ENCODE data around the gene LRP1B.

Gene LRP1B

GRCh38 chr2:140639628-140640027 lies 1491.2 kb downstream of the LRP1B start:
- DNase-seq = no peak

DNA sequence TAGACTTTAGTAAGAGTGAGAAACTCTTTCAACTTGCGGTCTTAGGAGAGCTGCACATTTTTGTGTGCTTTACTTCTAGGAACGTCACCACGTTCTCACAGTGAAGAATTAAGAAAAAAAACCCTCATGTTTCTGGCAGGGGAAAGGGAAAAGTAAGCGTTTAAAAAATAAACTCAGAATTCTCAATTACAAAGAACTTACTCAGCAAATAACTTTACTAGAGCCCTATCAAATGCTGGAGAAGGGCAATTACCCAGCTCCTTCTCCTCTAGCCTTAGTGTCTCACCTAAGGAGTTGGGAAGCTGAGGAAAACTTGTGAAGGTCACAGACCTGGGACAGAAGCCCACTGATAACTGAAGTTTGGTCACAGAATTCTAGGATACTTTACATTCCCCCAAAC lies 1500.3 kb downstream of the LRP1B start:
- no peak for DNase-seq

DNA sequence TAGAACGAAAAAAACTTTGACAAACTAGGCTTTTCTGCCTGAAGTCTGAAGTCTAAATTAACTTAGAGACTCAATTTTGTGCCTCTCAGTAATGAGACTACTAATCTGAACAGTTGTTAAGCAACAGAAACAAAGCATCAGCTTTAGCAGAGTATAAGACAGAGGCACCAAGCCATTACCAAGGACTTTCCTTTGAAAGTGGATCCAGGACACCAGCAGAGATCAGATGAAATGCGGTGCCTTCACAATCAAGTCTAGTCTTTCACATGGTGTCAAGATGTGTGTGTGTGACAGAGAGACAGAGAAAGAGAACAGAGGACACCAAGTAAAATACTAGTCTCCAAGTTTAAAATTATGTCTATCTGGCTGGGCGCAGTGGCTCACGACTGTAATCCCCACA lies 1502.9 kb downstream of the LRP1B start:
- no peak for DNase-seq

GRCh38 chr2:140627136-140627535 lies 1503.7 kb downstream of the LRP1B start:
- DNase-seq = no peak

DNA sequence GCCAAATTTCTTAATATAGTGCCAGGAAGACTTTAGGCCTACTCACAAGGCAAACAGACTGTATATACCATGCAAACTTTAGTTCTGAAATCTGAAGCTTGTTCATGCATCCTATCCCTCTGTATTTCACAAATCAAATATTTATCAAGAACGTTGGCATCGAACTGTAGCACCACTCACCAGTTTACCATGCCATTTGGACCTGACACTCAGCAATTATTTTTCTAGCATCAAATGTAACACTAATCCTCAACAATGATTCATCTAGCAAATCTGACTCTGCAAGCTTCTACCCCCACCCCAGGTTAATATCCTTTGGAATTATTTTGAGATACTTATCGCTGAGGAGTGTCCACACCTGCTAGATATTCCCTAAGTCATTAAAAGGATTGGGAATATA lies 1506.6 kb downstream of the LRP1B start:
- DNase-seq = no peak

GRCh38 chr2:140621583-140622362 lies 1509.0 kb downstream of the LRP1B start:
- DNase-seq = no peak

DNA sequence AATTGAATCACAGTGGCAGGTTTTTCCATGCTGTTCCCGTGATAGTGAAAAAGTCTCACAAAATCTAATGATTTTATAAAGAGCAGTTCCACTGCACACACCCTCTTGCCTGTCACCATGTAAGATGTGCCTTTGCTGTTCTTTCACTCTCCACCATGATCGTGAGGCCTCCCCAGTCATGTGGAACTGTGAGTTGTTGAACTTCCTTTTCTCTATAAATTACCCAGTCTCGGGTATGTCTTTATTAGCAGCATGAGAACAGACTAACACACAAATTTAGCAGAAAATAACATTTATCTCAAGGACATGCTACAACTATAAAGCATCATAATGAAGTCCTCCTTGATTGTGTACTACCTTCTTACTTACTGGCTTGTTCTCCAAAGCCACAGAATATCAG lies 1526.0 kb downstream of the LRP1B start:
- no peak for DNase-seq

GRCh38 chr2:140604096-140604495 lies 1526.7 kb downstream of the LRP1B start:
- no peak for DNase-seq

- no peak for DNase-seq
Measured at GRCh38 chr2:140603416-140603815, 1527.4 kb downstream of the LRP1B start.

GRCh38 chr2:140601801-140602200 lies 1529.0 kb downstream of the LRP1B start:
- DNase-seq = no peak

DNA sequence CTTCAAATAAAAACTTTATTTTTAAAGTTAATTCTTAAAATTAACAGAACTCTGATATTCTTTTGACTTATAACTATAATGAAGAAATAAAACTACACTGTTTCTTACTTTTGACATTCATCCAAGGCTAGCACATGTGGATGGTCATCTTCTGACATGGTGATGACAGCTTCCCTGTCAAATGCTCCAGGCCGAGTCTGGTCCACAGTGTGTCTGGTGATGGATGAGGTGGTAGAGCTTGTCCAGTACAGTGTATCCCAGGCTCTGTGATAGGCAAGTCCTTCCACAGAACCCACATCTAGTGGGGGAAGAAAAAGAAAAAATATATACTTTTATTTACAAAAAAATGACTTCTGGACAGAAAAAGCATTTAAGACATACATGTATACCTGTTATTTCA lies 1529.5 kb downstream of the LRP1B start:
- no peak for DNase-seq

- DNase-seq = no peak
Measured at GRCh38 chr2:140600116-140600515, 1530.7 kb downstream of the LRP1B start.

DNA sequence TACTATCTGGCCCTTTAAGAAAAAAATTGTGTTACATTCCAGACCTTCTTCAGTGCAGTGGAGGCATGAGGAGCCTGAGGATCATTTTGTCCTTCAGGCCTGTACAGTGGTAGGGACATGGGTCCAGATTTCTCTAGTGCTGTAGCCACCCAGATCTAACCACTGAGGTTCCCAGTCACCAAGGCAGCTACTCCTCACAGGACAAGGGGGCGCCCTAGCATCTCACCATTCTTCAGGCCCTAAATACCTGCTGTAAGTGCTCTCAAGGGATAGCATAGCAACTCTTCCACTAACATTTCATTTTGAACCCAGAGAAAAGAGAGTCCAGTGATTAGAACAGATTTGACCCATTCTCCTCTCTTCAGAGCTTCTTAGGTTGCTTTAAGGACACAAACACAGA lies 1533.0 kb downstream of the LRP1B start:
- DNase-seq = no peak

GRCh38 chr2:140597205-140597604 lies 1533.6 kb downstream of the LRP1B start:
- no peak for DNase-seq

DNA sequence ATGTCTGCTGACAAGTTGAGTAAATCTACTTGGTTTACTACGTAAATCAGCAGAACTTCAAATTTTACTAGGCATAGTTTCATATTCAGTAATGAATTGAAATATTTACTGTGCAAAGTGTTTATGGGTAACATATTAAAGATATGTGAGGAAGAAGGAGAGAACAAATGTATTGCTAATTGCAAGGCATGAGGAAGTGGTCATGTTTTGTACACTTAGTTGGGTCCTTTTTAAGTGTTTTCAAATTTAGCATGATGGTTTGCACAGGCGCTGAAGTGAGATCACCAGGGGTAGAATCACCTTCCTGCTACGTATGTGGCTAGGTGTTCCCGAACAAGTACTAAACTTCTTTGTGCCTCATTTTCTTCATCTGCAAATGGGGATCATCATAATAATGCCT lies 1534.4 kb downstream of the LRP1B start:
- no peak for DNase-seq

GRCh38 chr2:140595107-140595506 lies 1535.7 kb downstream of the LRP1B start:
- no peak for DNase-seq

- DNase-seq = no peak
Measured at GRCh38 chr2:140593132-140593531, 1537.7 kb downstream of the LRP1B start.

- DNase-seq = no peak
Measured at GRCh38 chr2:140589696-140590095, 1541.1 kb downstream of the LRP1B start.

- DNase-seq = no peak
Measured at GRCh38 chr2:140589273-140589672, 1541.5 kb downstream of the LRP1B start.

GRCh38 chr2:140586379-140586778 lies 1544.4 kb downstream of the LRP1B start:
- DNase-seq = no peak

DNA sequence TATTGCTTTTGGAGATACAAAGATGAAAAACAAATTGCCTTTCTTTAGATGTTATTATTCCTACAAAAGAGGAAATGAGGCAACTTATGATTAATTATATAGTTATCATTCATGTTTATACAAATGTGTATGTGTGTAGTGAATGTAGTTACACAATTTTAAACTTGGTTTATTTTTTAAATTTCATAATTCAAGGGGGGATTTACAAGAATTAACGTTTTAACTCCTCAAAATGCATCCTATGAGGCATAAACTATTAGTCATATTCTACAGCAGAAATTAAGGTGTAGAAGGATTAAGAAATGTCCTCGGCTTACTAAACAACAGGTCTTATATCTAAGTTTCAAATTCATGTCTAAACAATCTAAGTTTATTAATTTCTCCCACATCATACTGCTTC lies 1545.8 kb downstream of the LRP1B start:
- no peak for DNase-seq

DNA sequence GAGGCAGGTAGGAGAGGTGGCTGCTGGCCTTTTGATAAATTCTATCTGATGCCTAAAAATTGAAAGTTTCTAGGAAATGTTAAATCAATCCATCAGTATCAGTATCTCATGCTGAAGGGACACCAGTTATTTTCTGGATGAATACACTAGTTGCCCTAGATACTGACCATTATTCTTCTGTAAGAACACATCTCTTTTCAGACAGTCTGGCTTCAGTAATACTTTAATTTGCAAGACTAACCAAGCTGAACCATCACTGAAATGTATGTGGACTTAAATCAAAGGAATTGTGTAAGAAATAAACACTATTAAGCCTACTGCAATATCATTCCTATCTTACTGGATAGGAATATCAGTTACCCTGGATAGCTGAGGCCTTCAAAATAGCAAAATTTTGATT lies 1546.3 kb downstream of the LRP1B start:
- DNase-seq = no peak

GRCh38 chr2:140580532-140581151 lies 1550.2 kb downstream of the LRP1B start:
- no peak for DNase-seq

GRCh38 chr2:140577453-140577852 lies 1553.4 kb downstream of the LRP1B start:
- no peak for DNase-seq

GRCh38 chr2:140567734-140568133 lies 1563.1 kb downstream of the LRP1B start:
- no peak for DNase-seq

All from stimulated activated CD8-positive, alpha-beta memory T cell treated with anti-CD3 and anti-CD28 coated beads, Interleukin-4, amount 100 ng/mL, for 48 hours (primary cell).